ENCODE data around the gene LENEP. TPM values are rescaled to one million over a fixed set of nuclear protein-coding genes. Genes with fewer than 3 reads are reported as not detected.

The LENEP gene
- total RNA-seq, 1 donor from 2014 or later = not detected

GRCh38 chr1:155043793-155044192 is 50.4 kb downstream of the LENEP start:
- Histone ChIP-seq H3K27me3 (ENCODE audit: low read depth) (no peaks in the 10 kb centered on the region), H3K9me3 (no peaks in the 10 kb centered on the region), H3K4me1 (peaks cover 20% of the 10 kb centered on the region), H3K4me3 (no peak overlapping the region), H3K27ac (no peak overlapping the region), H3K36me3 (no peaks in the 10 kb centered on the region)
- no peak for TF ChIP-seq CTCF (IDR thresholded peaks at IDR 0.05)
- no peak for DNase-seq
- ATAC-seq = no peak
- intact Hi-C loops (cut with DNase I) = no loop called here

Small RNAs within 50 kb of the gene (microRNA-seq; reads per million reads assigned to microRNA genes)
- not detected for gene MIR4258 (ENCODE audit: borderline number of aligned reads)

Other genes starting within 250 kb of the LENEP start
- 4.4 TPM for gene KCNN3, start 123.3 kb upstream of the LENEP start, total RNA-seq
- 34.1 TPM for gene PMVK, start 56.9 kb upstream of the LENEP start, total RNA-seq
- gene PBXIP1, start 37.5 kb upstream of the LENEP start, total RNA-seq = 68.1 TPM
- gene PYGO2, start 31.8 kb upstream of the LENEP start, total RNA-seq = 27.4 TPM
- 94.8 TPM for gene SHC1, start 22.8 kb upstream of the LENEP start, total RNA-seq
- 28.5 TPM for gene CKS1B, start 18.9 kb upstream of the LENEP start, total RNA-seq
- 31.9 TPM for gene FLAD1, start 10.2 kb upstream of the LENEP start, total RNA-seq
- gene ZBTB7B, start 9.2 kb downstream of the LENEP start, total RNA-seq = 72.0 TPM
- 1.4 TPM for gene DCST2, start 40.2 kb downstream of the LENEP start, total RNA-seq
- not detected for gene DCST1, start 40.2 kb downstream of the LENEP start, total RNA-seq
- gene ADAM15, start 57.7 kb downstream of the LENEP start, total RNA-seq = 121 TPM
- 7.4 TPM for gene EFNA4, start 70.2 kb downstream of the LENEP start, total RNA-seq
- gene EFNA3, start 85.3 kb downstream of the LENEP start, total RNA-seq = 1.0 TPM
- gene EFNA1, start 134.3 kb downstream of the LENEP start, total RNA-seq = 144 TPM
- gene SLC50A1, start 142.3 kb downstream of the LENEP start, total RNA-seq = 42.6 TPM
- 62.3 TPM for gene DPM3, start 146.9 kb downstream of the LENEP start, total RNA-seq
- gene KRTCAP2, start 179.7 kb downstream of the LENEP start, total RNA-seq = 173 TPM
- 0.35 TPM for gene TRIM46, start 180.3 kb downstream of the LENEP start, total RNA-seq
- 24.4 TPM for gene THBS3, start 214.3 kb downstream of the LENEP start, total RNA-seq
- gene MTX1, start 215.1 kb downstream of the LENEP start, total RNA-seq = 27.9 TPM

Data from lower lobe of right lung (tissue), 2 donors.